Activated B cell treated with CpG ODN at 0.5 μM for 24 hours (primary cell): ENCODE results near the gene XPO5. TPM values are rescaled to one million over a fixed set of nuclear protein-coding genes. Genes with fewer than 3 reads are reported as not detected.

Experiments
- ATAC-seq: fragments of 200-7000 bp; cut with Tn5 transposase; one replicate; pipeline ENCODE4 v1.10.0; 2021; ENCODE audit warnings: low read depth, mild to moderate bottlenecking, moderate library complexity
- CTCF ChIA-PET: fragments of 350-600 bp; sonication (Branson Sonifier 250); formaldehyde crosslinking; loops from one replicate; lab custom pipeline; 2021; ENCODE audit warnings: antibody characterized with exemption; lab: Charles Lee
- POLR2A ChIA-PET: fragments of 350-600 bp; sonication (Branson Sonifier 250); formaldehyde crosslinking; loops from one replicate; lab custom pipeline; 2021; ENCODE audit warnings: antibody characterized with exemption; lab: Charles Lee
- DNase-seq: peaks from one replicate; pipeline ENCODE4 v3.0.0; 2022
- H3K27ac Mint-ChIP-seq: one replicate; pipeline ENCODE4 v1.8.0; 2020; ENCODE audit warnings: mixed read lengths
- H3K27me3 Mint-ChIP-seq: one replicate; pipeline ENCODE4 v1.8.0; 2021; ENCODE audit warnings: mixed read lengths
- H3K36me3 Mint-ChIP-seq: one replicate; pipeline ENCODE4 v1.8.0; 2021; ENCODE audit warnings: low read depth, mixed read lengths
- H3K4me1 Mint-ChIP-seq: one replicate; pipeline ENCODE4 v1.8.0; 2021; ENCODE audit warnings: mixed read lengths
- H3K4me3 Mint-ChIP-seq: one replicate; pipeline ENCODE4 v1.8.0; 2020; ENCODE audit warnings: mild to moderate bottlenecking, mixed read lengths
- H3K9me3 Mint-ChIP-seq: one replicate; pipeline ENCODE4 v1.8.0; 2020; ENCODE audit warnings: mixed read lengths
- CTCF ChIP-seq: fragments of 200-600 bp; IDR thresholded peaks from one replicate; pipeline ENCODE4 v1.8.0; 2022; ENCODE audit warnings: antibody characterized with exemption, mild to moderate bottlenecking
- intact Hi-C: fragments of 100-400 bp; cut with micrococcal nuclease; formaldehyde crosslinking; loops from one replicate; pipeline ENCODE4 v1.15.1; 2024
- total RNA-seq: library from RNA; stranded (reverse); gene quantifications from 2 replicates; pipeline ENCODE4 v1.2.3, GENCODE V29; 2022

XPO5 gene
- 54.4 and 59.4 TPM in 2 replicates for total RNA-seq

DNA sequence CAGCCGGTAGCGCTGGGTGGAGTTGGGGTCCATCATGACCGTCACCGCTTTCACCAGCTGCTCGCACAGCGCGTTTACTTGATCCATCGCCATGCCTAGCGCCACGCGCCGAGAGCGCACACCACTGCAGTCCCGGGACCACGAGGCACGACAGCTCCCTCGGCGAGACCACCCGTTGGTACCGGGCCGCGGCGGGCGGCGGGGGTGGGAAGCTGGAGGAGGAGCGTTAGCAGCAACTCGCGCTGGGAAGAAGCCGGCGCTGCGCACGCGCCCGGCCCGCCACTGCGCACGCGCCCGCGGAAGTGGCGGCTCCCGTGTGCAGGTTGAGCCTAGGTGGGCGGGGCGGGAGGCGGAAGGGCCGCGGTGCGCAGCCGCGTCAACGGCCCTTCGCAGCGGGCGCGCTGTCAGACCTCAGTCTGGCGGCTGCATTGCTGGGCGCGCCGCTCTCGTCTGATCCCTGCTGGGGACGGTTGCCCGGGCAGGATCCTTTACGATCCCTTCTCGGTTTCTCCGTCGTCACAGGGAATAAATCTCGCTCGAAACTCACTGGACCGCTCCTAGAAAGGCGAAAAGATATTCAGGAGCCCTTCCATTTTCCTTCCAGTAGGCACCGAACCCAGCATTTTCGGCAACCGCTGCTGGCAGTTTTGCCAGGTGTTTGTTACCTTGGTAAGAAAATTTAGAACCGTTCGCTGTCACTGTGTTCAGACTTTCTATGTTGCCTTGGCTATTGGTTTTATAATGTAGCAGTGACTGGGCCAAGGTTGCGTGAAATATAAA, at the start of gene XPO5, which contains the start of gene POLH:
Gene XPO5, minus strand, starts transcription at position 267 of the 780 bp plus-strand sequence. Its CDS starts 174 bp downstream, at position 93.
Gene POLH, plus strand, starts transcription at position 414 of the 780 bp plus-strand sequence. CDS start 6,135 bp downstream, outside the sequence.
- peaks cover 38% of the 10 kb centered on the region for H3K4me1 Mint-ChIP-seq
- peaks cover 39% of the 10 kb centered on the region for H3K36me3 Mint-ChIP-seq
- peak within 1 kb of the TSS; percentile 97 for H3K4me3 Mint-ChIP-seq
- no peaks in the 10 kb centered on the region for H3K9me3 Mint-ChIP-seq
- peak; percentile 94 for ATAC-seq
- peak; percentile 91 for DNase-seq
- CTCF ChIA-PET = interaction anchor here (0.6 to 1.5 kb wide), 2 partner anchors 15 to 24 kb away, joined by 3 to 4 read pairs; no protein-coding TSS in a partner anchor
- no peak for TF ChIP-seq CTCF
- H3K27ac Mint-ChIP-seq = peak within 1 kb of the TSS; percentile 86
- no peaks in the 10 kb centered on the region for H3K27me3 Mint-ChIP-seq
- POLR2A ChIA-PET = interaction anchor here (0.8 to 1.2 kb wide), 6 partner anchors 53 to 696 kb away, joined by 3 to 8 read pairs (median 4); partner anchors contain the start of genes GTPBP2, HSP90AB1, MRPL14 and POLR1C
- intact Hi-C loops = loop anchor here (1.0 to 10.0 kb wide), 9 partner anchors 53 to 1013 kb away; partner anchors contain the start of genes ABCC10, CDC5L, CNPY3 and GTPBP2

- TF ChIP-seq CTCF = no peak
- intact Hi-C loops = loop anchor here (5.0 to 10.0 kb wide), 3 partner anchors 381 to 853 kb away; partner anchors contain the start of gene TTBK1
- ChIA-PET CTCF (no interaction called here), POLR2A (no interaction called here)
- Mint-ChIP-seq H3K9me3 (no peaks in the 10 kb centered on the region), H3K36me3 (peaks cover 71% of the 10 kb centered on the region), H3K4me1 (peaks cover 30% of the 10 kb centered on the region), H3K27ac (no peak overlapping the region), H3K4me3 (no peak overlapping the region), H3K27me3 (no peaks in the 10 kb centered on the region)
- DNase-seq (no peak), ATAC-seq (no peak)
Measured at GRCh38 chr6:43625393-43625992, 49.7 kb upstream of the XPO5 start.

- Mint-ChIP-seq H3K36me3 (peaks cover 76% of the 10 kb centered on the region), H3K27ac (no peak overlapping the region)
Measured at GRCh38 chr6:43624786-43625288, 49.0 kb upstream of the XPO5 start.

GRCh38 chr6:43623880-43624785, 48.3 kb upstream of the XPO5 start:
- intact Hi-C loops = loop anchor here (10.0 kb wide), 1 partner anchor 379 kb away; the partner anchor contains the start of gene TTBK1
- CTCF ChIA-PET = no interaction called here
- POLR2A ChIA-PET = no interaction called here

More at GRCh38 chr6:43624786-43625288, 49.0 kb upstream of the XPO5 start:
- Mint-ChIP-seq H3K4me1 (peaks cover 25% of the 10 kb centered on the region), H3K4me3 (no peak overlapping the region), H3K9me3 (no peaks in the 10 kb centered on the region), H3K27me3 (no peaks in the 10 kb centered on the region)
- ATAC-seq = no peak
- CTCF ChIA-PET = no interaction called here
- TF ChIP-seq CTCF = no peak
- POLR2A ChIA-PET = no interaction called here
- DNase-seq = no peak
- intact Hi-C loops = loop anchor here (5.0 to 10.0 kb wide), 3 partner anchors 380 to 853 kb away; partner anchors contain the start of gene TTBK1

More at GRCh38 chr6:43623880-43624785, 48.3 kb upstream of the XPO5 start:
- Mint-ChIP-seq H3K4me1 (peaks cover 25% of the 10 kb centered on the region), H3K36me3 (peaks cover 80% of the 10 kb centered on the region), H3K9me3 (no peaks in the 10 kb centered on the region), H3K4me3 (no peak overlapping the region), H3K27ac (no peak overlapping the region), H3K27me3 (no peaks in the 10 kb centered on the region)
- DNase-seq (no peak), ATAC-seq (no peak)
- no peak for TF ChIP-seq CTCF
